ENCODE data around the gene DLG5. TPM values are rescaled to one million over a fixed set of nuclear protein-coding genes. Genes with fewer than 3 reads are reported as not detected.
A peak's percentile ranks its signal among the peaks of the same experiment; 100 is the strongest.

Gene DLG5
- total and polyA plus RNA-seq, 4 donors = 10.0 to 70.6 (median 35.4) TPM

GRCh38 chr10:77884181-77884580, 42.4 kb downstream of the DLG5 start:
- Histone ChIP-seq H3K4me3 (ENCODE audit: low read length in 2 of 2) (no peak overlapping the region), H3K9me3 (ENCODE audit: control insufficient read depth, low read length) (no peaks in the 10 kb centered on the region), H3K4me1 (ENCODE audit: control insufficient read depth in 1 of 2, insufficient read depth in 2 of 2, low read length in 2 of 2) (peaks cover 0 to 1% of the 10 kb centered on the region in 2 donors), H3K36me3 (ENCODE audit: control insufficient read depth in 1 of 2, insufficient read depth in 2 of 2, low read length in 1 of 2) (no peaks in the 10 kb centered on the region), H3K27me3 (ENCODE audit: control insufficient read depth in 1 of 2, insufficient read depth in 2 of 2, low read length in 1 of 2) (no peaks in the 10 kb centered on the region), H3K27ac (ENCODE audit: low read depth in 1 of 2, low read length in 2 of 2) (no peak overlapping the region)
- intact Hi-C loops (cut with DNase I) = no loop called here
- 94 to 97% methylated on average over 7 of the region's 7 CpGs for WGBS, 2 donors
- DNase-seq (no peak), ATAC-seq (ENCODE audit: low FRiP score) (no peak)

GRCh38 chr10:77881636-77882035, 44.9 kb downstream of the DLG5 start:
- ATAC-seq (ENCODE audit: low FRiP score) (no peak), DNase-seq (no peak)
- no peaks in the 10 kb centered on the region for H3K36me3 ChIP-seq (ENCODE audit: control insufficient read depth in 1 of 2, insufficient read depth in 2 of 2, low read length in 1 of 2)
- intact Hi-C loops (cut with DNase I) = no loop called here
- H3K4me1 ChIP-seq (ENCODE audit: control insufficient read depth in 1 of 2, insufficient read depth in 2 of 2, low read length in 2 of 2) = peaks cover 0 to 1% of the 10 kb centered on the region in 2 donors
- 64 to 67% methylated on average over 4 of the region's 4 CpGs for WGBS, 2 donors
- H3K4me3 ChIP-seq (ENCODE audit: low read length in 2 of 2) = no peak overlapping the region
- no peak overlapping the region for H3K27ac ChIP-seq (ENCODE audit: low read depth in 1 of 2, low read length in 2 of 2)
- no peaks in the 10 kb centered on the region for H3K9me3 ChIP-seq (ENCODE audit: control insufficient read depth, low read length)
- H3K27me3 ChIP-seq (ENCODE audit: control insufficient read depth in 1 of 2, insufficient read depth in 2 of 2, low read length in 1 of 2) = no peaks in the 10 kb centered on the region

- no peak for ATAC-seq (ENCODE audit: low FRiP score)
These were observed 45.3 kb downstream of the DLG5 start for GRCh38 chr10:77881222-77881621.

GRCh38 chr10:77879710-77880109, 46.8 kb downstream of the DLG5 start:
- intact Hi-C loops (cut with DNase I) = no loop called here
- Histone ChIP-seq H3K27ac (ENCODE audit: low read depth in 1 of 2, low read length in 2 of 2) (no peak overlapping the region), H3K4me1 (ENCODE audit: control insufficient read depth in 1 of 2, insufficient read depth in 2 of 2, low read length in 2 of 2) (peaks cover 0 to 1% of the 10 kb centered on the region in 2 donors), H3K9me3 (ENCODE audit: control insufficient read depth, low read length) (no peaks in the 10 kb centered on the region), H3K27me3 (ENCODE audit: control insufficient read depth in 1 of 2, insufficient read depth in 2 of 2, low read length in 1 of 2) (no peaks in the 10 kb centered on the region), H3K36me3 (ENCODE audit: control insufficient read depth in 1 of 2, insufficient read depth in 2 of 2, low read length in 1 of 2) (no peaks in the 10 kb centered on the region), H3K4me3 (ENCODE audit: low read length in 2 of 2) (no peak overlapping the region)
- ATAC-seq (ENCODE audit: low FRiP score) (no peak), DNase-seq (no peak)
- 86 to 91% methylated on average over 3 of the region's 3 CpGs for WGBS, 2 donors

More at GRCh38 chr10:77881222-77881621, 45.3 kb downstream of the DLG5 start:
- no peaks in the 10 kb centered on the region for H3K36me3 ChIP-seq (ENCODE audit: control insufficient read depth in 1 of 2, insufficient read depth in 2 of 2, low read length in 1 of 2)
- peaks cover 0 to 1% of the 10 kb centered on the region in 2 donors for H3K4me1 ChIP-seq (ENCODE audit: control insufficient read depth in 1 of 2, insufficient read depth in 2 of 2, low read length in 2 of 2)
- no peak overlapping the region for H3K27ac ChIP-seq (ENCODE audit: low read depth in 1 of 2, low read length in 2 of 2)
- no peak for DNase-seq
- no peak overlapping the region for H3K4me3 ChIP-seq (ENCODE audit: low read length in 2 of 2)
- WGBS, 2 donors = 83 to 88% methylated on average over 3 of the region's 3 CpGs
- intact Hi-C loops (cut with DNase I) = no loop called here
- no peaks in the 10 kb centered on the region for H3K9me3 ChIP-seq (ENCODE audit: control insufficient read depth, low read length)
- H3K27me3 ChIP-seq (ENCODE audit: control insufficient read depth in 1 of 2, insufficient read depth in 2 of 2, low read length in 1 of 2) = no peaks in the 10 kb centered on the region

- Histone ChIP-seq H3K9me3 (ENCODE audit: control insufficient read depth, low read length) (no peaks in the 10 kb centered on the region), H3K27me3 (ENCODE audit: control insufficient read depth in 1 of 2, insufficient read depth in 2 of 2, low read length in 1 of 2) (no peaks in the 10 kb centered on the region), H3K4me3 (ENCODE audit: low read length in 2 of 2) (no peak overlapping the region), H3K36me3 (ENCODE audit: control insufficient read depth in 1 of 2, insufficient read depth in 2 of 2, low read length in 1 of 2) (no peaks in the 10 kb centered on the region), H3K27ac (ENCODE audit: low read depth in 1 of 2, low read length in 2 of 2) (no peak overlapping the region), H3K4me1 (ENCODE audit: control insufficient read depth in 1 of 2, insufficient read depth in 2 of 2, low read length in 2 of 2) (peaks cover 0 to 1% of the 10 kb centered on the region in 2 donors)
- intact Hi-C loops (cut with DNase I) = no loop called here
- ATAC-seq (ENCODE audit: low FRiP score) = no peak
- 96% methylated on average over 4 of the region's 4 CpGs for WGBS, 2 donors
- no peak for DNase-seq
These were observed 47.5 kb downstream of the DLG5 start for GRCh38 chr10:77879065-77879464.

- intact Hi-C loops (cut with DNase I) = no loop called here
- no peaks in the 10 kb centered on the region for H3K27me3 ChIP-seq (ENCODE audit: control insufficient read depth in 1 of 2, insufficient read depth in 2 of 2, low read length in 1 of 2)
- no peaks in the 10 kb centered on the region for H3K36me3 ChIP-seq (ENCODE audit: control insufficient read depth in 1 of 2, insufficient read depth in 2 of 2, low read length in 1 of 2)
- H3K9me3 ChIP-seq (ENCODE audit: control insufficient read depth, low read length) = no peaks in the 10 kb centered on the region
- H3K4me1 ChIP-seq (ENCODE audit: control insufficient read depth in 1 of 2, insufficient read depth in 2 of 2, low read length in 2 of 2) = peaks cover 0 to 1% of the 10 kb centered on the region in 2 donors
- DNase-seq = peak in 1 of 2 donors; percentile 60
- H3K27ac ChIP-seq (ENCODE audit: low read depth in 1 of 2, low read length in 2 of 2) = no peak overlapping the region
- ATAC-seq (ENCODE audit: low FRiP score) = peak; percentile 39
- 30 to 33% methylated on average over 16 of the region's 16 CpGs for WGBS, 2 donors
- H3K4me3 ChIP-seq (ENCODE audit: low read length in 2 of 2) = no peak overlapping the region
These were observed 48.9 kb downstream of the DLG5 start for GRCh38 chr10:77877441-77878344.

- 97% methylated on average over 5 of the region's 5 CpGs for WGBS, 2 donors
- no peak for ATAC-seq (ENCODE audit: low FRiP score)
These were observed 50.8 kb downstream of the DLG5 start for GRCh38 chr10:77875730-77876129.

GRCh38 chr10:77874872-77875271, 51.7 kb downstream of the DLG5 start:
- Histone ChIP-seq H3K4me3 (ENCODE audit: low read length in 2 of 2) (no peak overlapping the region), H3K27ac (ENCODE audit: low read depth in 1 of 2, low read length in 2 of 2) (no peak overlapping the region), H3K36me3 (ENCODE audit: control insufficient read depth in 1 of 2, insufficient read depth in 2 of 2, low read length in 1 of 2) (no peaks in the 10 kb centered on the region), H3K4me1 (ENCODE audit: control insufficient read depth in 1 of 2, insufficient read depth in 2 of 2, low read length in 2 of 2) (no peaks in the 10 kb centered on the region), H3K27me3 (ENCODE audit: control insufficient read depth in 1 of 2, insufficient read depth in 2 of 2, low read length in 1 of 2) (no peaks in the 10 kb centered on the region), H3K9me3 (ENCODE audit: control insufficient read depth, low read length) (no peaks in the 10 kb centered on the region)
- intact Hi-C loops (cut with DNase I) = no loop called here
- ATAC-seq (ENCODE audit: low FRiP score) (no peak), DNase-seq (no peak)
- 96 to 97% methylated on average over 3 of the region's 3 CpGs for WGBS, 2 donors

More at GRCh38 chr10:77875730-77876129, 50.8 kb downstream of the DLG5 start:
- Histone ChIP-seq H3K4me3 (ENCODE audit: low read length in 2 of 2) (no peak overlapping the region), H3K4me1 (ENCODE audit: control insufficient read depth in 1 of 2, insufficient read depth in 2 of 2, low read length in 2 of 2) (no peaks in the 10 kb centered on the region), H3K27me3 (ENCODE audit: control insufficient read depth in 1 of 2, insufficient read depth in 2 of 2, low read length in 1 of 2) (no peaks in the 10 kb centered on the region), H3K36me3 (ENCODE audit: control insufficient read depth in 1 of 2, insufficient read depth in 2 of 2, low read length in 1 of 2) (no peaks in the 10 kb centered on the region), H3K9me3 (ENCODE audit: control insufficient read depth, low read length) (no peaks in the 10 kb centered on the region), H3K27ac (ENCODE audit: low read depth in 1 of 2, low read length in 2 of 2) (no peak overlapping the region)
- intact Hi-C loops (cut with DNase I) = no loop called here
- DNase-seq = no peak
